ENCODE results near the gene SWI5.
"Not testable (repeated sequence)": the region's sequence is repeated elsewhere in the genome, so short reads cannot be mapped to it uniquely, and the experiment has no call there.

Gene SWI5

GRCh38 chr9:128279088-128280073 lies 3.3 kb downstream of the SWI5 start:
- DNase-seq (ENCODE audit: low read depth in 2 of 2), result not testable (repeated sequence)

GRCh38 chr9:128280084-128280622 lies 4.1 kb downstream of the SWI5 start:
- DNase-seq (ENCODE audit: low read depth in 2 of 2), result no peak

- DNase-seq (ENCODE audit: low read depth in 2 of 2), result no peak
Observed at GRCh38 chr9:128282500-128282899, 6.4 kb downstream of the SWI5 start.

GRCh38 chr9:128285033-128285784 lies 9.1 kb downstream of the SWI5 start:
- no peak for DNase-seq (ENCODE audit: low read depth in 2 of 2)

GRCh38 chr9:128286440-128286839 lies 10.4 kb downstream of the SWI5 start:
- no peak for DNase-seq (ENCODE audit: low read depth in 2 of 2)

- no peak for DNase-seq (ENCODE audit: low read depth in 2 of 2)
Observed at GRCh38 chr9:128288273-128289004, 12.4 kb downstream of the SWI5 start.

- no peak for DNase-seq (ENCODE audit: low read depth in 2 of 2)
Observed at GRCh38 chr9:128292009-128292408, 15.9 kb downstream of the SWI5 start.

GRCh38 chr9:128293091-128293490 lies 17.0 kb downstream of the SWI5 start:
- DNase-seq (ENCODE audit: low read depth in 2 of 2), result no peak

GRCh38 chr9:128294142-128294541 lies 18.1 kb downstream of the SWI5 start:
- DNase-seq (ENCODE audit: low read depth in 2 of 2), result no peak

GRCh38 chr9:128296340-128297220 lies 20.5 kb downstream of the SWI5 start:
- DNase-seq (ENCODE audit: low read depth in 2 of 2), result no peak

- no peak for DNase-seq (ENCODE audit: low read depth in 2 of 2)
Observed at GRCh38 chr9:128297221-128297773, 21.2 kb downstream of the SWI5 start.

GRCh38 chr9:128298535-128299482 lies 22.7 kb downstream of the SWI5 start:
- no peak for DNase-seq (ENCODE audit: low read depth in 2 of 2)

- no peak for DNase-seq (ENCODE audit: low read depth in 2 of 2)
Observed at GRCh38 chr9:128304136-128304970, 28.3 kb downstream of the SWI5 start.

GRCh38 chr9:128304971-128305288 lies 28.9 kb downstream of the SWI5 start:
- DNase-seq (ENCODE audit: low read depth in 2 of 2), result no peak

- DNase-seq (ENCODE audit: low read depth in 2 of 2), result no peak
Observed at GRCh38 chr9:128309551-128309950, 33.5 kb downstream of the SWI5 start.

- DNase-seq (ENCODE audit: low read depth in 2 of 2), result no peak
Observed at GRCh38 chr9:128310461-128310860, 34.4 kb downstream of the SWI5 start.

- no peak for DNase-seq (ENCODE audit: low read depth in 2 of 2)
Observed at GRCh38 chr9:128314697-128315096, 38.6 kb downstream of the SWI5 start.

GRCh38 chr9:128316421-128316820 lies 40.3 kb downstream of the SWI5 start:
- no peak for DNase-seq (ENCODE audit: low read depth in 2 of 2)

GRCh38 chr9:128317629-128318028 lies 41.6 kb downstream of the SWI5 start:
- no peak for DNase-seq (ENCODE audit: low read depth in 2 of 2)
